Fibroblast of skin of abdomen (primary cell): ENCODE data around the gene MPDZ.
"Not testable (repeated sequence)": the region's sequence is repeated elsewhere in the genome, so short reads cannot be mapped to it uniquely, and the experiment has no call there.

Source experiments
- DNase-seq: peaks from one replicate; pipeline ENCODE4 v3.0.0-alpha.2; 2013

MPDZ gene

GRCh38 chr9:13264788-13265187 is 14.7 kb downstream of the MPDZ start:
- peak; percentile 28 for DNase-seq

- no peak for DNase-seq
Measured at GRCh38 chr9:13263511-13263910, 16.0 kb downstream of the MPDZ start.

- DNase-seq: no peak
Measured at GRCh38 chr9:13252852-13253251, 26.6 kb downstream of the MPDZ start.

- no peak for DNase-seq
Measured at GRCh38 chr9:13244181-13244580, 35.3 kb downstream of the MPDZ start.

GRCh38 chr9:13241283-13241682 is 38.2 kb downstream of the MPDZ start:
- no peak for DNase-seq

- DNase-seq: no peak
Measured at GRCh38 chr9:13239660-13240059, 39.8 kb downstream of the MPDZ start.

GRCh38 chr9:13239208-13239607 is 40.3 kb downstream of the MPDZ start:
- no peak for DNase-seq

- DNase-seq: no peak
Measured at GRCh38 chr9:13234932-13235331, 44.6 kb downstream of the MPDZ start.

GRCh38 chr9:13228431-13228830 is 51.1 kb downstream of the MPDZ start:
- DNase-seq: peak; percentile 18

- DNase-seq: no peak
Measured at GRCh38 chr9:13224366-13224765, 55.1 kb downstream of the MPDZ start.

- DNase-seq: not testable (repeated sequence)
Measured at GRCh38 chr9:13222733-13223132, 56.8 kb downstream of the MPDZ start.

GRCh38 chr9:13221741-13222140 is 57.8 kb downstream of the MPDZ start:
- no peak for DNase-seq

- DNase-seq: no peak
Measured at GRCh38 chr9:13220837-13221236, 58.7 kb downstream of the MPDZ start.

GRCh38 chr9:13215791-13216554 is 63.5 kb downstream of the MPDZ start:
- no peak for DNase-seq

- DNase-seq: no peak
Measured at GRCh38 chr9:13213998-13214397, 65.5 kb downstream of the MPDZ start.

GRCh38 chr9:13213337-13213736 is 66.2 kb downstream of the MPDZ start:
- DNase-seq: peak; percentile 20

- DNase-seq: no peak
Measured at GRCh38 chr9:13210306-13210705, 69.2 kb downstream of the MPDZ start.

GRCh38 chr9:13209498-13209897 is 70.0 kb downstream of the MPDZ start:
- DNase-seq: no peak

GRCh38 chr9:13205824-13206223 is 73.7 kb downstream of the MPDZ start:
- DNase-seq: no peak

- DNase-seq: no peak
Measured at GRCh38 chr9:13190040-13190439, 89.5 kb downstream of the MPDZ start.

GRCh38 chr9:13189362-13189761 is 90.1 kb downstream of the MPDZ start:
- no peak for DNase-seq

- no peak for DNase-seq
Measured at GRCh38 chr9:13186774-13187173, 92.7 kb downstream of the MPDZ start.

GRCh38 chr9:13186091-13186490 is 93.4 kb downstream of the MPDZ start:
- DNase-seq: no peak

GRCh38 chr9:13181652-13182051 is 97.8 kb downstream of the MPDZ start:
- peak; percentile 24 for DNase-seq

- no peak for DNase-seq
Measured at GRCh38 chr9:13179257-13179656, 100.2 kb downstream of the MPDZ start.
